Epidermal melanocyte (primary cell): Measurements from ENCODE around the gene MRPL12.

Source experiments
- DNase-seq: peaks from one replicate; pipeline ENCODE4 v3.0.0; 2011; ENCODE audit warnings: low spot score; ENCODE audit not compliant: insufficient read length

Gene MRPL12

GRCh38 chr17:81701288-81702071, 1.7 kb upstream of the MRPL12 start:
- no peak for DNase-seq

GRCh38 chr17:81703747-81704654, 834 bp downstream of the MRPL12 start:
- peak; percentile 52 for DNase-seq

GRCh38 chr17:81705518-81706231, 2.5 kb downstream of the MRPL12 start:
- no peak for DNase-seq

- DNase-seq: no peak
Measured at GRCh38 chr17:81706232-81706611, 3.1 kb downstream of the MRPL12 start.

- no peak for DNase-seq
Measured at GRCh38 chr17:81706757-81707624, 3.8 kb downstream of the MRPL12 start.

GRCh38 chr17:81707725-81708646, 4.8 kb downstream of the MRPL12 start:
- no peak for DNase-seq

GRCh38 chr17:81708739-81709185, 5.6 kb downstream of the MRPL12 start:
- no peak for DNase-seq

- no peak for DNase-seq
Measured at GRCh38 chr17:81710514-81711308, 7.5 kb downstream of the MRPL12 start.

GRCh38 chr17:81711814-81712467, 8.8 kb downstream of the MRPL12 start, which contains the start of gene SLC25A10:
Gene SLC25A10 (plus strand): TSS chr17:81712284. CDS start chr17:81712427, 143 bp downstream.
- peak; percentile 87 for DNase-seq

GRCh38 chr17:81712468-81713003, 9.4 kb downstream of the MRPL12 start:
- no peak for DNase-seq

GRCh38 chr17:81713004-81713555, 9.9 kb downstream of the MRPL12 start:
- DNase-seq: peak; percentile 89

- DNase-seq: no peak
Measured at GRCh38 chr17:81713556-81714411, 10.6 kb downstream of the MRPL12 start.

- DNase-seq: no peak
Measured at GRCh38 chr17:81714412-81715106, 11.4 kb downstream of the MRPL12 start.

- no peak for DNase-seq
Measured at GRCh38 chr17:81715107-81715871, 12.1 kb downstream of the MRPL12 start.
